Stimulated activated naive CD8-positive, alpha-beta T cell treated with anti-CD3 and anti-CD28 coated beads, Interleukin-15, Interleukin-2, amounts not matched to agents 100 U/mL and 50 U/mL, for 24 hours (primary cell): ENCODE data around the gene GTPBP3.
"Not testable (repeated sequence)": the region's sequence is repeated elsewhere in the genome, so short reads cannot be mapped to it uniquely, and the experiment has no call there.

Experiments used
- ATAC-seq: fragments of 150-1000 bp; cut with Tn5 transposase; one replicate; pipeline ENCODE4 v1.10.0; 2021
- DNase-seq: peaks from one replicate; pipeline ENCODE4 v3.0.0; 2021

GTPBP3 gene, protein sequence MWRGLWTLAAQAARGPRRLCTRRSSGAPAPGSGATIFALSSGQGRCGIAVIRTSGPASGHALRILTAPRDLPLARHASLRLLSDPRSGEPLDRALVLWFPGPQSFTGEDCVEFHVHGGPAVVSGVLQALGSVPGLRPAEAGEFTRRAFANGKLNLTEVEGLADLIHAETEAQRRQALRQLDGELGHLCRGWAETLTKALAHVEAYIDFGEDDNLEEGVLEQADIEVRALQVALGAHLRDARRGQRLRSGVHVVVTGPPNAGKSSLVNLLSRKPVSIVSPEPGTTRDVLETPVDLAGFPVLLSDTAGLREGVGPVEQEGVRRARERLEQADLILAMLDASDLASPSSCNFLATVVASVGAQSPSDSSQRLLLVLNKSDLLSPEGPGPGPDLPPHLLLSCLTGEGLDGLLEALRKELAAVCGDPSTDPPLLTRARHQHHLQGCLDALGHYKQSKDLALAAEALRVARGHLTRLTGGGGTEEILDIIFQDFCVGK

GRCh38 chr19:17336872-17337674 is at the start of gene GTPBP3:
Gene GTPBP3 (plus strand): TSS chr19:17337553. CDS start chr19:17337612, 59 bp downstream.
- DNase-seq (peak; percentile 95), ATAC-seq (peak; percentile 89)

- ATAC-seq (no peak), DNase-seq (peak; percentile 73)
These were observed 47.9 kb upstream of the GTPBP3 start for GRCh38 chr19:17289489-17289888.

DNA sequence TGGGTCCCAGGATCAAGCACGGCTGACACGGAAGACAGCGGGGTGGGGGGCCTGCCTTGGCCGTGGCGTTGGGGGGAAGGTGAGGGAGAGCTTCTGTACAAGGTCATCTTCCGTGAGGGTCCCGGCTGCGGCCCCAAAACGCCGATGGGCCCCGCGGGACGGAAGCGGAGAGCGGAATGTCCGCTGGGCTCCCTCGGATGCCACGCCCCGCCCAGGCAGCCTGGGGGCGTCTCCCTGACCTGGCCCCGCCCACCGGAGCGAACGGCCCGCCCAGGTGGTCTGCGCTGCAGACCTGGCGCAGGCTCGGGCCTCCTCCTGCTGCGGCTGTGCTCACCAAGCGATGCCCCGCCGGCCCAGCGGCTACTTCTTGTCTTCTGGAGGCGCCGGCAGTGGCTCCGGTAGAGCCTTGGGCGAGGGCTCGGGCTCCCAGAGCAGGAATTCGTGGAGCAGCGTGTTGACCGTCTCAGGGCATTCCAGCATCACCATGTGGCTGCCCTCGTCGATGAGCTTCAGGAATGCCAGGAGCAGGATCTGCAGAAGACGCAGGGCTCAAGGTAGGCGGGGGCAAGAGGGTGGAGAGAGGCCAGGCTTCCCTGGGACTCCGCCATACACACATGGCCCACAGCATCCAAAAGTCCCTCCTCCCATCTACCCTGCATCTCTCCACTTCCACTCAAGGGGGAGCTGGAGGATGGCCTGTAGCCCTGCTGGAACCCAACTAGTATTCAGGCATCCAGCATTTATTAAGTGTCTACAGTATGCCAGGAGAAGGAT is 44.9 kb upstream of the GTPBP3 start:
- peak; percentile 93 for ATAC-seq
- DNase-seq: peak; percentile 90

DNA sequence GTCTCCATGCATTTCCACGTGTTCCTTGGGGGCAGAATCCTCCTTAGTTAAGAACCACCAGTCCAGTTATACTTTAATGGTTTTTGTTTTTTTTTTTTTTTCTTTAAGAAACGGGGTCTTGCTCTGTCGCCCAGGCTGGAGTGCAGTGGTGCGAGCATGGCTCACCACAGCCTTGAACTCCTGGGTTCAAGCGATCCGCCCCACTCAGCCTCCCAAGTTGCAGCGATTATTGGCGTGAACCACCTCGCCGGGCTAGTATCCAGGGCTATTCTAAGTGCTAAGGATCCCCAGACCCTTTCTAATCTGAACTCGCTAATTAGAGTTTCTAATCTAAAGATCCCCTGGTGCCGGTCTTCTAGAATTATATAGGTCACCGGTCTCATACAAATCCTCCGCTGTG is 43.7 kb upstream of the GTPBP3 start:
- no peak for ATAC-seq

DNA sequence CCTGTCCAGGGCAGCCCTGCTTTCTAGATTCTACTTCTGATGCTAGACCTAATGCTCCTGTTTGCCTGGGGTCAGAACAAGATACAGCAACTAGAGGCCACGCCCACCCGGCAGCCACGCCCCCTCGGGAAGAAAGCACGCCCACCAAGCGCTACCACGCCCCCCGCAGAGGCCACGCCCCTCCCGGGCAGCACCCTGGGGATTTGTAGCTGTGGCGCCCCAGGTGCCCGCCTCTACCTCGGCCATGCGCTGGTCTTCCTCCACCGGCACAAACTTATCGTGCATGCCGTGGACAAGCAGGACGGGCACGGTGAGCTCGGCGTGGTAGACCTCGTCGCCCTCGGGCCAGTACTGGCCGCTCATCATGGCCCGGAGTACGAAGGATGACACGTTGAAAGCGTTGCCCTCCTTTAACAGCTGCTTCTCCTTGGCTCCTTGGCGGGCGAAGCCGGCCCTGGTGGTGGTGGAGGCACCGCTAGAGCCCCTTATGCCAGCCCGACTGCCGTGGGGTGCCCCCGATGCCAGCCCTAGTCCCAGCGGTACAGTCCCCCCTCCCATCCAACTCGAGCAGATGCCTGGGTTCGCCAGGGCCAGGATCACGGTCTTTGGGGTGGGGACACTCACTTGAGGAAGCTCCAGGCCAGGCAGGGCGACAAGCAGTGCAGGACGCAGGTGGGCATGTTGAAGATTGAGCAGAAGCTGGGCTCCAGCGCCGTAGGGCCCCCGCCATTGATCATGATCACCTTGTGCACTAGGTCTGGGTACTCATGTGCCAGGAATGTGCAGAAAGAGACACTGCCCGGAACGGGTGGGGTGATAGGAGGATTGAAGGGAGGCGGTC is 43.1 kb upstream of the GTPBP3 start:
- peak; percentile 8 for ATAC-seq

More for the DNA sequence above, 43.7 kb upstream of the GTPBP3 start:
- no peak for DNase-seq

DNA sequence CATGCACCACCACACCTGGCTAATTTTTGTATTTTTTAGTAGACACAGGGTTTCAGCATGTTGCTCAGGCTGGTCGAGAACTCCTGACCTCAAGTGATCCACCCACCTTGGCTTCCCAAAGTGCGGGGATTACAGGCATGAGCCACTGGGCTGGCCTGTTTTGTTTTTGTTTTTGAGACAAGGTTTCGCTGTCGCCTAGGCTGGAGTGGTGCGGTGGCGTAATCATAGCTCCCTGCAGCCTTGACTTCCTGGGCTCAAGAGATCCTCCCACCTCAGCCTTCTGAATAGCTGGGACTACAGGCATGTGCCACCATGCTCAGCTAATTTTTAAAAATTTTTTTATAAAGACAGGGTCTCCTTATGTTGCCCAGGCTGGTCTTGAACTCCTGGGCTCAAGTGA is 41.8 kb upstream of the GTPBP3 start:
- not testable (repeated sequence) for ATAC-seq, DNase-seq

More for the DNA sequence above, 43.1 kb upstream of the GTPBP3 start:
- DNase-seq: peak; percentile 80

GRCh38 chr19:17296273-17296672 is 41.1 kb upstream of the GTPBP3 start:
- ATAC-seq (no peak), DNase-seq (no peak)

- DNase-seq: no peak
- no peak for ATAC-seq
These were observed 40.4 kb upstream of the GTPBP3 start for GRCh38 chr19:17296976-17297375.

- DNase-seq (no peak), ATAC-seq (no peak)
These were observed 36.2 kb upstream of the GTPBP3 start for GRCh38 chr19:17300992-17301619.

GRCh38 chr19:17302391-17303166 is 34.8 kb upstream of the GTPBP3 start:
- ATAC-seq (no peak), DNase-seq (no peak)

DNA sequence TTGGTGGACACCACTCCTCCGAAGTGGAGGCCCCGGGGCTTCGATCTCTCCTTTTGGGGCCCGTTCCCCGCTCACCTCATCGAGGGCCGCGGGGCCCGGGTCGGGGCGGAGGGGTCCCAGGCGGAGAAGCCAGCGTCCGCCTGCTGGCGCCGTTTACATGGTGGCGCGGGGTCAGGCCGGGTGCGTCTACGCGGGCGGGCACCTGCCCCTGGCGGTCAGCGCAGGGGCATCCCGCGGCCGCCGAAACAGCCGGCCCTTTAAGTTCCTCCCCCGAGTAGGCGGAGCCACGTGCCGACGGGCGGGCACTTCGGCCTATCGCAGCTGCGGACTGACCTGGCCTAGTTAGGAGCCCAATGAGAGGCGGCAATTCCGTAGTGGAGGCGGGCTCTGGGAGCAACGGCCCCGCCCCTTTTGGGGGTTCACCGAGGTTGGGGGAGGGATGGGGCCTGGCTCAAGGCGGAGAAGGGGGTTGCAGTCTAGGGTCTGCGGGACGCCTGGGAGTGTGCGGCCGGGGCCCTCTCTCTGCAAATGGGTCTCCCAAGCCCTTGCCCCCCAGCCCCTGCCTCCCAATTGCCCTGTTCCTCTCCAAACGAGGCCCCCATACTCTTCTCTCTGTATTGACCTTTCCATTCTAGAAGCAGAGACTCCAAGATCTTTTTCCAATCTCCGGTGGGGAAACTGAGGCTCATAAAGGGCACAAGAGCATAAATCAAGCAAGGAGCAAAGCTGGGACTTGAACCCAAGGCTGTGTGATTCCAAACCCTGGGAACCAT is 34.0 kb upstream of the GTPBP3 start, which contains the start of gene ABHD8:
TSS of gene ABHD8 (minus strand) at position 259 of the 773 bp plus-strand sequence. CDS start 1,809 bp downstream, outside the sequence.
- peak; percentile 74 for ATAC-seq

GRCh38 chr19:17303940-17304267 is 33.4 kb upstream of the GTPBP3 start:
- ATAC-seq: no peak

More for the DNA sequence above, 34.0 kb upstream of the GTPBP3 start, which contains the start of gene ABHD8:
- DNase-seq: peak; percentile 97

GRCh38 chr19:17304386-17305215 is 32.8 kb upstream of the GTPBP3 start:
- DNase-seq (no peak), ATAC-seq (no peak)

More at GRCh38 chr19:17303940-17304267, 33.4 kb upstream of the GTPBP3 start:
- no peak for DNase-seq

- ATAC-seq (no peak), DNase-seq (no peak)
These were observed 32.2 kb upstream of the GTPBP3 start for GRCh38 chr19:17305216-17305516.

DNA sequence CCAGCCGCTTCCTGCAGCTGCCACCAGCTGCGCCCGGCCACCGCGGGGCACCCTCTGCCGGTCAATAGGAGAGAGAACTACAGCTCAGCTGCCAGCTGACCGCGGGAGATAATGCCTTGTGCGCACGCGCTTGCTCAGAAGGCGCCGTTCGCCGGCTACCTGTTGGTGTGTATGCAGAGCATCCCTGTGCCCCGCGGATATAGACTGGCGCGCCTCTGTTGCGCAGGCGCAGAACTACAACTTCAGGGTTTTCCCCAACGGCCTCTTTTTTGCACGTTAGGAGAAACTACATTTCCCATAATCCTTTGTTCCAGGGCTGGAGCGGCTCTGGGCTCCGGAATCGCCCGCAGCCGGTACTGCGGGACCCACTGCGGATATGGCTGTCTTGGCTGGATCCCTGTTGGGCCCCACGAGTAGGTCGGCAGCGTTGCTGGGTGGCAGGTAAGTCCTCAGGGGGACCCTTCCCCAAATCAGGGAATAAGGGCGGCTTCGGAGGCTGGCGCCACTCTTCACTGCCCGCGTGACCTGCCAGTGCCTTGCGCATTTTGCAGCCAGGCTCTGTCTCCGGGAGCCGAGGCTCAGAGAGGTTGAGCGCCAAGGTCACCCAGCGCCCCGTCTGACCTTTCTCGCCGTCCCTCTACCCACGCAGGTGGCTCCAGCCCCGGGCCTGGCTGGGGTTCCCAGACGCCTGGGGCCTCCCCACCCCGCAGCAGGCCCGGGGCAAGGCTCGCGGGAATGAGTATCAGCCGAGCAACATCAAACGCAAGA is 31.7 kb upstream of the GTPBP3 start, which contains the start of gene MRPL34:
TSS of gene MRPL34 (plus strand) at position 356 of the 768 bp plus-strand sequence. CDS start at position 377, 21 bp downstream.
- peak; percentile 95 for DNase-seq
- ATAC-seq: peak; percentile 69

- no peak for DNase-seq
- no peak for ATAC-seq
These were observed 31.1 kb upstream of the GTPBP3 start for GRCh38 chr19:17306285-17306714.

- ATAC-seq: no peak
- no peak for DNase-seq
These were observed 29.4 kb upstream of the GTPBP3 start for GRCh38 chr19:17307876-17308377.
